Activated CD4-positive, alpha-beta T cell treated with anti-CD3 and anti-CD28 coated beads, Interleukin-2, Interleukin-4, amounts not matched to agents 100 ng/mL and 50 ng/mL, durations not matched to agents 16 hours and 8 hours (primary cell): ENCODE data around the gene C11orf91.
A peak's percentile ranks its signal among the peaks of the same experiment; 100 is the strongest.
"Not testable (repeated sequence)": the region's sequence is repeated elsewhere in the genome, so short reads cannot be mapped to it uniquely, and the experiment has no call there.

Experiments used
- DNase-seq: peaks from one replicate; pipeline ENCODE4 v3.0.0-alpha.2; 2020; ENCODE audit warnings: low spot score

C11orf91 gene

GRCh38 chr11:33721426-33721825, 20.8 kb upstream of the C11orf91 start:
- DNase-seq = peak; percentile 27

GRCh38 chr11:33719587-33719986, 19.0 kb upstream of the C11orf91 start:
- no peak for DNase-seq

- DNase-seq = no peak
Measured at GRCh38 chr11:33718440-33718839, 17.8 kb upstream of the C11orf91 start.

GRCh38 chr11:33716243-33716642, 15.6 kb upstream of the C11orf91 start:
- DNase-seq = peak; percentile 36

- no peak for DNase-seq
Measured at GRCh38 chr11:33713856-33714398, 13.3 kb upstream of the C11orf91 start.

- no peak for DNase-seq
Measured at GRCh38 chr11:33713151-33713855, 12.7 kb upstream of the C11orf91 start.

GRCh38 chr11:33712436-33712835, 11.8 kb upstream of the C11orf91 start:
- DNase-seq = no peak

GRCh38 chr11:33709466-33709865, 8.8 kb upstream of the C11orf91 start:
- no peak for DNase-seq

- no peak for DNase-seq
Measured at GRCh38 chr11:33708985-33709384, 8.4 kb upstream of the C11orf91 start.

- DNase-seq = not testable (repeated sequence)
Measured at GRCh38 chr11:33707831-33708230, 7.2 kb upstream of the C11orf91 start.

- no peak for DNase-seq
Measured at GRCh38 chr11:33706966-33707365, 6.3 kb upstream of the C11orf91 start.

- DNase-seq = no peak
Measured at GRCh38 chr11:33706546-33706945, 5.9 kb upstream of the C11orf91 start.

GRCh38 chr11:33704240-33705002, 3.8 kb upstream of the C11orf91 start:
- DNase-seq = no peak

- no peak for DNase-seq
Measured at GRCh38 chr11:33703788-33704187, 3.2 kb upstream of the C11orf91 start.

- DNase-seq = no peak
Measured at GRCh38 chr11:33703234-33703633, 2.6 kb upstream of the C11orf91 start.

- DNase-seq = no peak
Measured at GRCh38 chr11:33701302-33702230, 940 bp upstream of the C11orf91 start.

- DNase-seq = no peak
Measured at GRCh38 chr11:33700063-33700501, 544 bp downstream of the C11orf91 start.

GRCh38 chr11:33699515-33700062, 1.0 kb downstream of the C11orf91 start:
- DNase-seq = no peak

- no peak for DNase-seq
Measured at GRCh38 chr11:33698921-33699320, 1.7 kb downstream of the C11orf91 start.

- no peak for DNase-seq
Measured at GRCh38 chr11:33697997-33698396, 2.6 kb downstream of the C11orf91 start.

- DNase-seq = no peak
Measured at GRCh38 chr11:33696931-33697638, 3.5 kb downstream of the C11orf91 start.
